Adrenal gland (tissue), 12 donors: ENCODE results near the gene GRAP. TPM values are rescaled to one million over a fixed set of nuclear protein-coding genes. Genes with fewer than 3 reads are reported as not detected.
"Not testable (repeated sequence)": the region's sequence is repeated elsewhere in the genome, so short reads cannot be mapped to it uniquely, and the experiment has no call there.

Experiments used
- DNase-seq, 7 donors: peaks; one replicate each; pipeline ENCODE4 v3.0.0-alpha.2; 2019 to 2020
- H3K27ac ChIP-seq, 5 donors: fragments of 200-600 bp; sonication (generic) in 4 of 5; 1 replicate in 3 of 5; 2 replicates in 2 of 5; pipeline versions ENCODE4 v1.5.1 to v1.8.0; 2016 to 2020; ENCODE audit warnings: mild to moderate bottlenecking in 1 of 5
- H3K27me3 ChIP-seq: fragments of 200-600 bp; 2 replicates; pipeline ENCODE4 v1.8.0; 2021
- H3K36me3 ChIP-seq, 2 donors: fragments of 200-600 bp; replicated peaks in 1 of 2; 1 replicate in 1 of 2; 2 replicates in 1 of 2; pipeline versions ENCODE4 v1.5.1 to v1.8.0; 2018 to 2022
- H3K4me1 ChIP-seq, 2 donors: fragments of 200-600 bp; replicated peaks in 1 of 2; 1 replicate in 1 of 2; 2 replicates in 1 of 2; pipeline versions ENCODE4 v1.5.1 to v1.8.0; 2018 to 2021
- H3K4me3 ChIP-seq, 4 donors: fragments of 200-600 bp; sonication (generic) in 3 of 4; one replicate each; pipeline ENCODE4 v1.5.1; 2016 to 2018
- H3K9me3 ChIP-seq, 3 donors: fragments of 200-600 bp; sonication (generic) in 1 of 3; replicated peaks in 1 of 3; 1 replicate in 2 of 3; 2 replicates in 1 of 3; pipeline versions ENCODE4 v1.5.1 to v1.8.0; 2016 to 2021
- POLR2A ChIP-seq, 2 donors: fragments of 450-650 bp; IDR thresholded peaks; one replicate each; pipeline ENCODE4 v1.6.1; 2017; ENCODE audit warnings: antibody characterized with exemption in 2 of 2, mild to moderate bottlenecking in 2 of 2, moderate library complexity in 1 of 2
- WGBS, 4 donors: extraction: QIAGEN DNeasy Blood & Tissue Kit in 2 of 4; methylation state at CpG; one replicate each; pipeline versions ENCODE4 v1.1.5 to v1.1.7; 2013 to 2017; 5-methylcytosine and 5-hydroxymethylcytosine counted together
- intact Hi-C, 2 donors: fragments of 100-400 bp; cut with DNase I; formaldehyde crosslinking; loops; one replicate each; pipeline versions ENCODE4 v1.14.1 to v1.15.0; 2022 to 2023
- polyA plus RNA-seq, 3 donors: library from polyadenylated mRNA; stranded (reverse); fragments of 200-250 nt in 2 of 3; fragments of 350-450 nt in 1 of 3; fragmentation: Illumina TruSeq in 1 of 3; extraction: RNeasy Lipid Tissue Mini Kit (QIAGEN cat#74804) in 1 of 3; gene quantifications; one replicate each; pipeline ENCODE4 v1.2.3, GENCODE V29; 2013 to 2014
- total RNA-seq, 9 donors: library from RNA; depleted of rRNA in 4 of 9; stranded (reverse); fragments of >200 nt in 4 of 9; fragments of 120-200 nt in 1 of 9; fragmentation: NEBNext Ultra II Directional in 1 of 9; extraction: Animal tissue kit (Norgen Biotek cat#: 25700) in 1 of 9; gene quantifications; one replicate each; pipeline versions ENCODE4 v1.1.0 to v1.2.4, GENCODE V29; 2013 to 2023
- donor health status: healthy with polysubstance abuse.
- donor health status: Bipolar disorder and iron deficiency.
- donor health status: DM: yes; HTN: yes; CAD: no.
- donor health status: DM: no; HTN: no; CAD: no.
- donor health status: DM: no; HTN: no; CAD: no.
- donor health status: DM: yes; HTN: yes; CAD: no.

Gene GRAP
- total and polyA plus RNA-seq, 12 donors = 1.7 to 17.0 (median 7.5) TPM

- DNase-seq, H3K4me1 ChIP-seq, H3K4me3 ChIP-seq, H3K27me3 ChIP-seq, H3K27ac ChIP-seq, H3K36me3 ChIP-seq, H3K9me3 ChIP-seq, intact Hi-C loops: not testable (repeated sequence)
- WGBS, 4 donors = no CpG with 5 or more reads among the region's 34 CpGs
Measured at GRCh38 chr17:19070318-19071168, 23.8 kb upstream of the GRAP start.

- H3K36me3 ChIP-seq, H3K27me3 ChIP-seq, H3K9me3 ChIP-seq, intact Hi-C loops, H3K4me1 ChIP-seq: not testable (repeated sequence)
- WGBS, 4 donors = 0% methylated on average over 3 to 10 of the region's 17 CpGs; no CpG with 5 or more reads in 2 of the 4 donors
- peak in 5 of 7 donors; percentile 6 to 40 (median 33) for DNase-seq
- Histone ChIP-seq H3K4me3 (peak overlapping the region in 1 of 4 donors; percentile 36), H3K27ac (peak overlapping the region in 1 of 5 donors; percentile 68)
Measured at GRCh38 chr17:19064378-19064777, 17.6 kb upstream of the GRAP start.

- H3K4me1 ChIP-seq, H3K36me3 ChIP-seq, H3K9me3 ChIP-seq, intact Hi-C loops, H3K27me3 ChIP-seq, H3K4me3 ChIP-seq: not testable (repeated sequence)
- peak in 1 of 2 donors; percentile 59 for TF ChIP-seq POLR2A (IDR thresholded peaks at IDR 0.05)
- H3K27ac ChIP-seq = peak overlapping the region in 1 of 5 donors; percentile 78
- peak; percentile 66 to 97 (median 79) for DNase-seq
- 0% methylated on average over 18 to 23 of the region's 44 CpGs; no CpG with 5 or more reads in 2 of the 4 donors for WGBS, 4 donors
Measured at GRCh38 chr17:19063326-19063956, 16.7 kb upstream of the GRAP start.

- H3K36me3 ChIP-seq, H3K27ac ChIP-seq, H3K4me1 ChIP-seq, H3K27me3 ChIP-seq, intact Hi-C loops, H3K4me3 ChIP-seq, H3K9me3 ChIP-seq, DNase-seq: not testable (repeated sequence)
- WGBS, 4 donors = no CpG with 5 or more reads among the region's 20 CpGs
Measured at GRCh38 chr17:19062718-19063325, 16.1 kb upstream of the GRAP start.

- WGBS, 4 donors = 0 to 1% (median 0%) methylated on average over 4 to 22 of the region's 51 CpGs; no CpG with 5 or more reads in 1 of the 4 donors
- H3K4me3 ChIP-seq, H3K4me1 ChIP-seq, H3K27me3 ChIP-seq, H3K9me3 ChIP-seq, H3K36me3 ChIP-seq, intact Hi-C loops: not testable (repeated sequence)
- peak in 6 of 7 donors; percentile 14 to 94 (median 82) for DNase-seq
- peak overlapping the region in 1 of 5 donors; percentile 66 for H3K27ac ChIP-seq
Measured at GRCh38 chr17:19062009-19062717, 15.4 kb upstream of the GRAP start.

GRCh38 chr17:19055447-19055846 lies 8.7 kb upstream of the GRAP start:
- H3K9me3 ChIP-seq, H3K4me3 ChIP-seq, H3K27me3 ChIP-seq, DNase-seq, H3K36me3 ChIP-seq, intact Hi-C loops, H3K27ac ChIP-seq, H3K4me1 ChIP-seq: not testable (repeated sequence)
- no CpG with 5 or more reads among the region's 12 CpGs for WGBS, 4 donors

- 67% methylated on average over 4 of the region's 7 CpGs; no CpG with 5 or more reads in 3 of the 4 donors for WGBS, 4 donors
- H3K36me3 ChIP-seq, H3K9me3 ChIP-seq, H3K27ac ChIP-seq, H3K4me3 ChIP-seq, DNase-seq, intact Hi-C loops, H3K4me1 ChIP-seq, H3K27me3 ChIP-seq: not testable (repeated sequence)
Measured at GRCh38 chr17:19048826-19049225, 2.1 kb upstream of the GRAP start.

- DNase-seq = peak in 1 of 7 donors; percentile 15
- intact Hi-C loops, H3K27me3 ChIP-seq, H3K4me3 ChIP-seq, H3K4me1 ChIP-seq, H3K36me3 ChIP-seq, H3K9me3 ChIP-seq, H3K27ac ChIP-seq: not testable (repeated sequence)
- WGBS, 4 donors = 82 to 91% (median 86%) methylated on average over 3 to 5 of the region's 7 CpGs
Measured at GRCh38 chr17:19047510-19047909, 753 bp upstream of the GRAP start.

GRCh38 chr17:19044643-19045042 lies 2.1 kb downstream of the GRAP start:
- H3K27me3 ChIP-seq, H3K27ac ChIP-seq, H3K9me3 ChIP-seq, H3K4me3 ChIP-seq, intact Hi-C loops, H3K4me1 ChIP-seq, DNase-seq, H3K36me3 ChIP-seq: not testable (repeated sequence)
- WGBS, 4 donors = no CpG with 5 or more reads among the region's 9 CpGs

- H3K4me1 ChIP-seq, H3K9me3 ChIP-seq, DNase-seq, H3K27me3 ChIP-seq, intact Hi-C loops, H3K36me3 ChIP-seq, H3K4me3 ChIP-seq, H3K27ac ChIP-seq: not testable (repeated sequence)
- no CpG with 5 or more reads among the region's 8 CpGs for WGBS, 4 donors
Measured at GRCh38 chr17:19043032-19043431, 3.7 kb downstream of the GRAP start.
